ENCODE measurements around the gene NDUFA3.

Gene NDUFA3

DNA sequence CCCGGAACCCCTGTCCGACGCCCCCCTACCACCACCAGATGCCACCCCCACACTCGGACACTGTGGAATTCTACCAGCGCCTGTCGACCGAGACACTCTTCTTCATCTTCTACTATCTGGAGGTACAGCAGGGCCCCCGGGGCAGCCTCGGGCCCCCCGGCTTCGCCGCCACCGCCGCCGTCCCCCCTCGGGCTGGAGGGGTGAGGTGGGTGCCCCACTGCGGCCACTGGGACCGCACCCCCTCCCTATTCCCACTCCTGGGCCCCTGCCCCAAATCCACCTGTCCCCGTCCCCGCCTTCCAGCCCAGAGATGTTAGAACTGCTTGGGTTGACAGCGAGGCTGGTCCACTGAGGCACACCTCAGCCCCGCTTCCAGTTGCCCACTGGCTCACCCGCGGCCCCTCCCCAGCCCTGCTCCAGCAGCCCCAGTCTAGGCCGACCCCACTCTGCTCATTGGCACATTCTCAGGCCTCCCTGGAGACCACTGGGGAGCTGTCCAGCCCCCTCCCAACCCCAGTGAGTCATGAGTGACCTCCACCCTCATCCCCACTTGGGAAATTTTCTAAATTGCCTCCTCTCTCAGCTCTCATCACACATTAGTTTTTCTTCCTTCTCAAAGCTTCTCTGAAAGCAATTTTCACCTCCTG is 50.3 kb downstream of the NDUFA3 start:
- Histone ChIP-seq H3K9me3 (ENCODE audit: control insufficient read depth, low read length) (no peaks in the 10 kb centered on the region), H2BK12ac (ENCODE audit: low read length in 2 of 2) (peak overlapping the region in 1 of 2 experiments; percentile 25), H3K23ac (ENCODE audit: low read length in 2 of 2) (no peak overlapping the region), H3K4me2 (ENCODE audit: low read length, poor library complexity, severe bottlenecking) (no peak overlapping the region), H2BK5ac (ENCODE audit: low read depth, low read length, poor library complexity, severe bottlenecking) (no peak overlapping the region), H2AK5ac (ENCODE audit: low read length, severe bottlenecking) (no peak overlapping the region), H2BK120ac (ENCODE audit: low read depth, low read length) (no peak overlapping the region), H3K9ac (ENCODE audit: low read length) (peak overlapping the region; percentile 57), H3K4ac (ENCODE audit: low read depth in 1 of 2, low read length in 2 of 2) (no peak overlapping the region), H4K8ac (ENCODE audit: low read length) (no peak overlapping the region), H3K79me1 (replicated peaks; ENCODE audit: low read length, poor library complexity, severe bottlenecking) (peaks cover 44% of the 10 kb centered on the region), H3K27ac (ENCODE audit: low read length, poor library complexity, severe bottlenecking) (no peak overlapping the region), H3K27me3 (ENCODE audit: control insufficient read depth in 1 of 2, insufficient read depth in 1 of 2, low read length in 2 of 2) (no peaks in the 10 kb centered on the region), H2BK15ac (ENCODE audit: low read depth, poor library complexity, severe bottlenecking) (peak overlapping the region; percentile 12), H3K36me3 (ENCODE audit: control insufficient read depth in 1 of 2, insufficient read depth in 2 of 2, low read depth in 1 of 2, low read length in 2 of 2) (peaks cover 88 to 94% of the 10 kb centered on the region in 2 experiments), H3K14ac (ENCODE audit: low read length in 2 of 2) (no peak overlapping the region), H3K4me1 (ENCODE audit: control insufficient read depth, insufficient read depth, low read depth, low read length) (peaks cover 2% of the 10 kb centered on the region), H3K4me3 (ENCODE audit: insufficient read depth in 1 of 2, low read depth in 1 of 2, low read length in 2 of 2) (peak overlapping the region in 1 of 2 experiments; percentile 44), H2AFZ (ENCODE audit: low read depth, low read length) (no peak overlapping the region), H3K18ac (ENCODE audit: low read depth in 1 of 2, low read length in 2 of 2) (no peak overlapping the region), H4K91ac (ENCODE audit: low read length) (no peak overlapping the region)
- DNase-seq = no peak
- WGBS = 94% methylated on average over 23 of the region's 25 CpGs

DNA sequence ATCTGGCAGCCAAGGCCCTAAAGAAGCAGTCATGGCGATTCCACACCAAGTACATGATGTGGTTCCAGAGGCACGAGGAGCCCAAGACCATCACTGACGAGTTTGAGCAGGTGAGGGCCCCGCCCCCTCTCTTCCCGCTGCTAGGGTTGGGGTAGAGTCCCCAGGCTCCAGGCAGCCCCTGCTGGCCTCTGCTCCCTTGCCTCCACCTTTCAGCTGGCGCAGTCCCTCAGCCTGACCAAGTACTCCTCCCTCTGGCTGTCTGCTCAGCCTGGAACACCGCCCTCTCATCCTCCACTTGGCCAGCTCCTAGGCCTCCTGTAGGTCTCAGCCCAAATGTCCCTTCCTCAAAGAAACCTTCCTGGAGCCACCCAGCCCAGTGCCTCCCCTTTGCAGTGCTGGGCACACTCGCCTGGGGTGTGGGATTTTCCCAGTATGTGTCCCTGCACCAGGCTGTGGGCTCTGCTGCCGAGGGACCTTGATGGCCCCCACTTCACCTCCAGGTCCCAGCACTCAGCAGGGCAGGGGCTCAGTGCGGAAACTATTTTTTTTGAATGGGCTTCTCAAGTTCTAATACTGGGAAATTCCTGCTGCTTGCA is 51.2 kb downstream of the NDUFA3 start:
- Histone ChIP-seq H2BK5ac (ENCODE audit: low read depth, low read length, poor library complexity, severe bottlenecking) (no peak overlapping the region), H2AK5ac (ENCODE audit: low read length, severe bottlenecking) (no peak overlapping the region), H3K4ac (ENCODE audit: low read depth in 1 of 2, low read length in 2 of 2) (no peak overlapping the region), H3K9ac (ENCODE audit: low read length) (peak overlapping the region; percentile 57), H3K23ac (ENCODE audit: low read length in 2 of 2) (no peak overlapping the region), H3K79me1 (replicated peaks; ENCODE audit: low read length, poor library complexity, severe bottlenecking) (peaks cover 51% of the 10 kb centered on the region), H3K9me3 (ENCODE audit: control insufficient read depth, low read length) (no peaks in the 10 kb centered on the region), H3K27ac (ENCODE audit: low read length, poor library complexity, severe bottlenecking) (no peak overlapping the region), H3K14ac (ENCODE audit: low read length in 2 of 2) (no peak overlapping the region), H2BK120ac (ENCODE audit: low read depth, low read length) (no peak overlapping the region), H2AFZ (ENCODE audit: low read depth, low read length) (no peak overlapping the region), H4K91ac (ENCODE audit: low read length) (no peak overlapping the region), H4K8ac (ENCODE audit: low read length) (peak overlapping the region; percentile 19), H3K4me3 (ENCODE audit: insufficient read depth in 1 of 2, low read depth in 1 of 2, low read length in 2 of 2) (peak overlapping the region in 1 of 2 experiments; percentile 44), H3K27me3 (ENCODE audit: control insufficient read depth in 1 of 2, insufficient read depth in 1 of 2, low read length in 2 of 2) (no peaks in the 10 kb centered on the region), H3K4me2 (ENCODE audit: low read length, poor library complexity, severe bottlenecking) (no peak overlapping the region), H3K36me3 (ENCODE audit: control insufficient read depth in 1 of 2, insufficient read depth in 2 of 2, low read depth in 1 of 2, low read length in 2 of 2) (peaks cover 87 to 90% of the 10 kb centered on the region in 2 experiments), H3K4me1 (ENCODE audit: control insufficient read depth, insufficient read depth, low read depth, low read length) (peaks cover 9% of the 10 kb centered on the region), H2BK12ac (ENCODE audit: low read length in 2 of 2) (no peak overlapping the region), H3K18ac (ENCODE audit: low read depth in 1 of 2, low read length in 2 of 2) (no peak overlapping the region), H2BK15ac (ENCODE audit: low read depth, poor library complexity, severe bottlenecking) (no peak overlapping the region)
- 96% methylated on average over 9 of the region's 10 CpGs for WGBS
- DNase-seq = no peak

DNA sequence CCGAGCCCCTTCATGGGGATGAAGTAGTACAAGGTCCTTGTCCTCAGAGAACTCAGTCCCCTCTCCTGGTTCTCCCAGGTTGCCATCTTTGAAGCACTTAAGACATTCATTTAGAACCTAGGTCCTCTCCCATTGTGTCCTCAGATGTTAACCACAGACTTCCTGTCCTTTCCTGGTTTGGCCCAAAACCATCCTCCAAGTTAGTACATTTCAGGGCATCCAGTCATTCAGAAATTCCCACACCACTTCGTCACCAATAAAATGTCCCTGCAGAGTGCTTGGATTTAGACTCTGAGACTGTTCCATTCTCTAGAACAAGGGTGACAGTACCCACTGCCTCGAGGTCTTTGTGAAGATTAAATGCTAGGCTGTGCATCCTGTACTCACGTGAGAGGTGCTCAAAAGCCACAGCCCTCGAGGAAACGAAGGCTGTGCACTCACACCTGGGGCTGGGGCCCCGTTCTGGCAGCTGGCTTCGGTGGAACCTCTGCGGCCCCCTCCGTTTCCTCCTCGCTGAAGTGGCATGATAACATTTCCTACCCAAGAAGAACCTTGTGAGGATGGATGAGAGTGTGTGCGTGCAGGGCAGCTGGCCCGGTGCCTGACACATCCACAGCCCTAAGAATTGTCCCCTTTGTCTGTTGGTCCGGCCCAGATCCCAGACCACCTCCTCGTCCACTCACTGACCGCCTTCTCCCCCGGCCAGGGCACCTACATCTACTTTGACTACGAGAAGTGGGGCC is 52.1 kb downstream of the NDUFA3 start:
- H3K4me2 ChIP-seq (ENCODE audit: low read length, poor library complexity, severe bottlenecking) = no peak overlapping the region
- H3K4me3 ChIP-seq (ENCODE audit: insufficient read depth in 1 of 2, low read depth in 1 of 2, low read length in 2 of 2) = no peak overlapping the region
- H3K27ac ChIP-seq (ENCODE audit: low read length, poor library complexity, severe bottlenecking) = no peak overlapping the region
- no peak overlapping the region for H2BK15ac ChIP-seq (ENCODE audit: low read depth, poor library complexity, severe bottlenecking)
- no peak overlapping the region for H2AK5ac ChIP-seq (ENCODE audit: low read length, severe bottlenecking)
- H3K14ac ChIP-seq (ENCODE audit: low read length in 2 of 2) = no peak overlapping the region
- no peak overlapping the region for H2BK120ac ChIP-seq (ENCODE audit: low read depth, low read length)
- H4K8ac ChIP-seq (ENCODE audit: low read length) = no peak overlapping the region
- peaks cover 11% of the 10 kb centered on the region for H3K4me1 ChIP-seq (ENCODE audit: control insufficient read depth, insufficient read depth, low read depth, low read length)
- no peaks in the 10 kb centered on the region for H3K27me3 ChIP-seq (ENCODE audit: control insufficient read depth in 1 of 2, insufficient read depth in 1 of 2, low read length in 2 of 2)
- no peak overlapping the region for H3K23ac ChIP-seq (ENCODE audit: low read length in 2 of 2)
- no peak overlapping the region for H4K91ac ChIP-seq (ENCODE audit: low read length)
- peaks cover 46% of the 10 kb centered on the region for H3K79me1 ChIP-seq (replicated peaks; ENCODE audit: low read length, poor library complexity, severe bottlenecking)
- H2BK12ac ChIP-seq (ENCODE audit: low read length in 2 of 2) = no peak overlapping the region
- H3K36me3 ChIP-seq (ENCODE audit: control insufficient read depth in 1 of 2, insufficient read depth in 2 of 2, low read depth in 1 of 2, low read length in 2 of 2) = peaks cover 78 to 80% of the 10 kb centered on the region in 2 experiments
- no peak overlapping the region for H2AFZ ChIP-seq (ENCODE audit: low read depth, low read length)
- no peak overlapping the region for H3K18ac ChIP-seq (ENCODE audit: low read depth in 1 of 2, low read length in 2 of 2)
- H3K9me3 ChIP-seq (ENCODE audit: control insufficient read depth, low read length) = no peaks in the 10 kb centered on the region
- H2BK5ac ChIP-seq (ENCODE audit: low read depth, low read length, poor library complexity, severe bottlenecking) = no peak overlapping the region
- H3K4ac ChIP-seq (ENCODE audit: low read depth in 1 of 2, low read length in 2 of 2) = no peak overlapping the region
- no peak for DNase-seq
- peak overlapping the region; percentile 57 for H3K9ac ChIP-seq (ENCODE audit: low read length)
- WGBS = 96% methylated on average over 18 of the region's 18 CpGs

DNA sequence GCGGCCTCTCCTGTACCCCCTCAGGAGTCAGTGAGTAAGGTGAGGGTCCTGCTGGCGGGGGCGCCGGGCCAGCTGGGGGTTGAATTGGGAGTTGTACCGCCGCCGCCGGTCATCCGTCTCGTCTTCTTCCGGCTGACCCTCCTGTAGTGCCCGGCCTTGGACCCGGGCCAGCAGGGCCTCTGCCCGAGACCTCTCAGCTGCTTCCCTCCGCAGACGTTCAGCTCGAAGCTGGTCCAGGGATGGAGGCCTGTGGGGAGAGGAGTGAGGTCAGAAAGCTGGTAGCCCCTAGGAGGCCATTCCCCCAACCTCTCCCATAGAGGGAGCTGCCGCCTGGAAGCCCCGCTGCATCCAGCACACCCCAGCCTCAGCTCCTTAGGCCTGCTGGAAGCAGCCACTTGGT is 53.0 kb downstream of the NDUFA3 start:
- DNase-seq = no peak
- Histone ChIP-seq H2AK5ac (ENCODE audit: low read length, severe bottlenecking) (no peak overlapping the region), H3K27me3 (ENCODE audit: control insufficient read depth in 1 of 2, insufficient read depth in 1 of 2, low read length in 2 of 2) (no peaks in the 10 kb centered on the region)

More for the DNA sequence above, 53.0 kb downstream of the NDUFA3 start:
- no peak overlapping the region for H3K9ac ChIP-seq (ENCODE audit: low read length)
- no peak overlapping the region for H3K4ac ChIP-seq (ENCODE audit: low read depth in 1 of 2, low read length in 2 of 2)
- H2BK15ac ChIP-seq (ENCODE audit: low read depth, poor library complexity, severe bottlenecking) = no peak overlapping the region
- H3K4me2 ChIP-seq (ENCODE audit: low read length, poor library complexity, severe bottlenecking) = no peak overlapping the region
- peaks cover 69 to 73% of the 10 kb centered on the region in 2 experiments for H3K36me3 ChIP-seq (ENCODE audit: control insufficient read depth in 1 of 2, insufficient read depth in 2 of 2, low read depth in 1 of 2, low read length in 2 of 2)
- H3K14ac ChIP-seq (ENCODE audit: low read length in 2 of 2) = no peak overlapping the region
- H3K27ac ChIP-seq (ENCODE audit: low read length, poor library complexity, severe bottlenecking) = no peak overlapping the region
- H3K18ac ChIP-seq (ENCODE audit: low read depth in 1 of 2, low read length in 2 of 2) = no peak overlapping the region
- H3K23ac ChIP-seq (ENCODE audit: low read length in 2 of 2) = no peak overlapping the region
- no peak overlapping the region for H2BK120ac ChIP-seq (ENCODE audit: low read depth, low read length)
- peaks cover 17% of the 10 kb centered on the region for H3K4me1 ChIP-seq (ENCODE audit: control insufficient read depth, insufficient read depth, low read depth, low read length)
- H4K91ac ChIP-seq (ENCODE audit: low read length) = no peak overlapping the region
- H3K79me1 ChIP-seq (replicated peaks; ENCODE audit: low read length, poor library complexity, severe bottlenecking) = peaks cover 43% of the 10 kb centered on the region
- no peak overlapping the region for H3K4me3 ChIP-seq (ENCODE audit: insufficient read depth in 1 of 2, low read depth in 1 of 2, low read length in 2 of 2)
- H4K8ac ChIP-seq (ENCODE audit: low read length) = no peak overlapping the region
- no peak overlapping the region for H2BK12ac ChIP-seq (ENCODE audit: low read length in 2 of 2)
- 93% methylated on average over 12 of the region's 19 CpGs for WGBS
- no peak overlapping the region for H2BK5ac ChIP-seq (ENCODE audit: low read depth, low read length, poor library complexity, severe bottlenecking)
- no peak overlapping the region for H2AFZ ChIP-seq (ENCODE audit: low read depth, low read length)
- H3K9me3 ChIP-seq (ENCODE audit: control insufficient read depth, low read length) = no peaks in the 10 kb centered on the region

Data from mesenchymal stem cell (in vitro differentiated cells and primary cell).